ENCODE measurements around the gene MYB. TPM values are rescaled to one million over a fixed set of nuclear protein-coding genes. Genes with fewer than 3 reads are reported as not detected.

MYB gene
- total RNA-seq: not detected in 2 replicates

DNA sequence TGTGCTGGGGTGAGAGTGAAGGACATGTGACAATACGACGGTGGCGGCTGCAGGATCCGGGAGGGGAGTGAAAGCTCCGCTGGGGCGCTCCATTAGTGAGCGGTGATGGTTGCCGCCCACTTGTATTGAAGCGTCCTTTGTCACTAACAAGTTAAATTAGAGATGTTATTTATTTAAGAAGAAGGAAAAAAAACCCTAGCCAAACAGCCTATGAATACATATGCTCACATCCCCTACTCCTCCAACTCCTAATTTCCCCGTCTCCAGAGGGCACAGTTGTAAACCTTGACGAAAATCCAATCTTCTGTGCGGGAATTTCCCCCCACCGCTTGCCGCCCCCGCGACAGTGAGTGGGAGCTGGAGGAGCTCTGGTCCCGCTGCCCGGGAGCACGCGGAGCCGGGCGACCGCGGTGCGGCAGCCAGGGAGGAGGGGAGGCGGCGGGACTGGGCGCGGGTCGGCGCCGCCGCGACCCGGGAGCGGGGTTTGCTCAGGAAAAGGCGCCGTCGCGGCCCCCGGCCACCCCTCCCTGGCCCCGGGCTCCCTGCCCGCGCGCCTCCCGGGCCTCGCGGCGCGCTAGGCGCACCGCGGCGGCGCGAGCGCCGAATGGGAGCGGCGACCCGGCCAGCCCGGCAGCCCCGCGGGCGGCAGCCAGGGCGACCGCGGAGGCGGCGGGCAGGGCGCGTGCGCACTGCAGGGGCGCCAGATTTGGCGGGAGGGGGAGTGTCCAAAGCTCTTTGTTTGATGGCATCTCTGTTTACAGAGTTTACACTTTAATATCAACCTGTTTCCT lies at the start of gene MYB:
TSS of gene MYB (plus strand) at position 767 of the 791 bp plus-strand sequence. CDS start 206 bp downstream, outside the sequence.

Other genes starting within 250 kb of the MYB start
- 0.09 TPM in 1 of 2 replicates, not detected in the other for gene ALDH8A1, start 231.2 kb upstream of the MYB start, total RNA-seq
- gene HBS1L, start 126.5 kb upstream of the MYB start, total RNA-seq: 43.8 and 48.4 TPM in 2 replicates

Measured in pericardium fibroblast (primary cell).